Left forelimb (tissue), 1 donor: Measurements from ENCODE around the gene TP53I11.

Experiments
- DNase-seq: peaks from one replicate; pipeline ENCODE4 v3.0.0-alpha.2; 2018; ENCODE audit warnings: low spot score

Gene TP53I11

DNA sequence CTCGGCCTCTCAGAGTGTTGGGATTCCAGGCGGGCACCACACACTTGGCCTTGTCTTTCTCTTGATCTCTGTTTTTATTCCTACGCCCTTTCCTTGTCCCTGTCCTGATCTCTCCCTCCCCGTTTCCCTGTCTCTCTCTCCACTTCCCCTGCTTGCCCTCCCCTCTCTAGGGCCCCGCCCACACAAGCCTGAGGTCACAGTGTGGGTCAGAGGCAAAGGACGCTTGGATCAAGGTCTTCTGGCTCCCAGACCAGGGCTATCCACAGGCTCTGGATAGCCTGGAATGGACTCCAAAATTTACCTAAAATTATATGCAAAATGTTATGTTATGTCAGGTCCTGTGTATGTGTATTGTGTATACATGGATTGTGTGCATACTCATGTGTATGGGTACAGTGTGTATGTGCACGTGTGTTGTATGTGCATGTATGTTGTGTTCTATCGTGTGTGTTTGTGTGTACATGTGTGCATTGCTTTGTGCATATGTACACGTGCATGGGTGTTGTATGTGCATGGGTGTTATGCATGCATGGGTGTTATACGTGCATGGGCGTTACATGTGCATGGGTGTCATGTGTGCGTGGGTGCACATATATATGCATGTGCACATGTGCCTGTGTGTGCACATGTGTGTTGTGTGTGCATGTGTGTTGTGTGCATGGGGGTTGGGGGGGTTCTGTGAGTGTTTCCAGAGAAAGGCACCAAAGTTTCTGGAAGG is 38.3 kb downstream of the TP53I11 start:
- no peak for DNase-seq

DNA sequence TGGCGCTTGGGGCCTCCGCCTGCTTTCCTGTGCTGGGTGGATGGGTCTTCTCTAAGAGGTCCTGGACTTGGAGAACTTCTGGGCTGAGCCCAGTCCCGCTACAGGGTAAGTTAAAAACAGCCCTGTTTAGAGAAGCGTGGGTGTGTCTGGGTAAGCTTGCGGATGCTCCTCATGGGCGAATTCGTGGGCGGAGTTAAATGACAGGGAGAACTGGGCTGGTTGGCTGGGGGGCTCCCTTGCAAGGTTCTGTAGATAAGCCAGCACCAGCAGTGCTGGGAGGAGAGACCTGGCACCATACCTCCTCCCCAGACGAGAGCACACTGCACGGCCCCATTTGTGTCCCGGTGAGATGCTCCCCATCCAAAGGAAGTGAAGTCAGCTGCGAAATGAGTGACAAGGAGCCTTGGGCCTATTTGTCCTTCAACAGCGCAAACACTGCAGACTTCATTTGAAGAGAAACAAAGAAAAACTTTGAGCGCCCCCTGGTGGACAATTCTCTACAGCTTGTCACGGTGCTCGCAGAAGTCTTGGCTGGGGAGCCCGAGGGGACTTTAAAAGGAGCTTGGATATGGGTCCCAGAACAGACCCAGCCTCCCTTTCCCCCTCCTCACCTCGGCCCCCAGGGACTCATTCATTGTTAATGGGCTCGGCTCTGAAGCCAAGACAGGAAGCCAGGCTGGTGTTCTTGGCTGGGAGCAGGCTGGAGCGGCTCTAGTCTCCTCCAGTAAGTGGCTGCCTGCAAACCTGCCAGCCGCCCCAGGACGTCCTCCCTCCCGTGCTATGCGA is 39.5 kb downstream of the TP53I11 start:
- DNase-seq: peak; percentile 89

DNA sequence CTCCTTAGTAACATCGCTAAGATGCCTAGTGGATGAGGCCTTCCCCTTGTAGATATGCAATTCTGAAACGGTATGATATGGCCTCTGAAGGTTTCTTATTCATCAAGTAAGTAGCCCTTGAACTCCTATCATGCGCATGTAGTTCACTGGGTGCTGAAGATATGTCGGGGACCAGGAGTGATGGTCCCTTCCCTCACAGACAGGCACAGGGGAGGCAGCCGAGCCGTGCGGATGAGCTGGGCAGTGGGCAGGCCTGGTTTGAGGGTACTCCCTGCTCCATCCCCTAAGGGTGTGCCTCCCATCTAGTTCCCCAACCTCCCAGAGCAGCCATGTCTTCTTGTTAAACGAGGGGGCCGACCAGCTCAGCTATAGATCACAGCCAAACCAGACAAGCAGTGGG is 40.1 kb downstream of the TP53I11 start:
- no peak for DNase-seq

DNA sequence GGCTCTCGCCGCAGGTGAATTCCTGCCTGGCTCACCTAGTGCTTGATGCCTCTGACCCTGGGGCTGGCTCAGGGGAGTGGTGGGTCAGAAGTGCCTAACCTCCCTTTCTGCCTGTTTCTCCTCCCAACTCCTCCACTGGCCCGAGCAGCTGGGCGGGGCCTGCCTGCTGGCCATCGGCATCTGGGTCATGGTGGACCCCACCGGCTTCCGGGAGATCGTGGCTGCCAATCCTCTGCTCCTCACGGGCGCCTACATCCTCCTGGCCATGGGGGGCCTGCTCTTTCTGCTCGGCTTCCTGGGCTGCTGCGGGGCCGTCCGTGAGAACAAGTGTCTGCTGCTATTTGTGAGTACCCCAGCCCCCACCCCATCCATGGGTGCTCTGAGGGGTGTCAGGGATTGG is 41.1 kb downstream of the TP53I11 start:
- no peak for DNase-seq

DNA sequence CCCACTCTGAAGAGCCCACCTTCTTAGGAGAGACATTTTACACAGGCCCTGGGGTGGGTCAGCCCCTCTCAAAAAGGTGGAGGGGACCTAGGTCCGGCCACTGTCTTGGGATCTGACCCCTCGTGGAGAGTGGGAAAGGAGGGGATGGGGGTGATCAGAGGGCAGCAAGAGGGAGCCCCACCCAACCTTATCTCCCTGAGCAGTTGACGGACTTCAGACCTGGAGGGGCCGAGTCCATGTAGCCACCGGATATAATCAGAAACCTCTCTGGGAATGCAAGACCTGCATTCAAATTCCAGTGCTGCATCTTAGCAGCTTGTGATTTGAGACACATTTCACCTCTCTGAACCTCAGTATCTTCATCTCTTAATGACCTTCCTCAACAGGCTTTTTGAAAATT is 44.0 kb downstream of the TP53I11 start:
- no peak for DNase-seq

DNA sequence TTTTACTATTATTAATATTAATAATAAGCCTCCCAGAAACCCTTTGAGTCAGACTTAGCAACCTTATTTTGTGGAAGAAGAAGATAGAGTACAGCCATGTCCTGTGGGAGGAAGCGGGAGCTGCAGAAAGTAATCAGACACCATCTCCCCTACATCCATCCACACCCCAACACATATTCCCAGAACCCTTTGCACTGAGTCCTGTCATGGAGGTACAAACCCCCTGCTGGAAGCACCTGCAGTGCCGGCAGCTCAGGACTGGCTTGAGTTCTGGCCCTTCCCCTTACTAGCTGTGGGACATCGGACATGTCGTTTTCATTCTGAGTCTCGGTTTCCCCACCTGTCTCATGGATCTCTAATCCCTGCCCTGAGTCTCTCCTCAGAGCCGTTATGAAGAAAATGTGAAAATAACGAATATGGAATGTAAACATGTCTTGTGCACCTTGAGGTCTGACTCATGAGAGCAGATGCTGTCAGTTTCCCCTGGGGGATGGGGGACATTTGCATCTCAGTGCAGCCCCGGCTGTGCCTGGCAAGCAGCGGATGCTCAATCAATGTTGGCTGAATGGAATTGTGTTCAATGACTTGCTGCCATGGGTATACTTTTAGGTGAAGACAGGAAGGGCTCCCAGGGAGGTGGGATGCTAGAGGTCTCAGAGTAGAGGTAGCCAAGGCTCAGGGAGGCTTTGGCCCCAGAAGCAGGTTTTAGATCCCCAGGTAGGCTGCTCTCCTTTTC is 45.4 kb downstream of the TP53I11 start:
- DNase-seq: no peak

DNA sequence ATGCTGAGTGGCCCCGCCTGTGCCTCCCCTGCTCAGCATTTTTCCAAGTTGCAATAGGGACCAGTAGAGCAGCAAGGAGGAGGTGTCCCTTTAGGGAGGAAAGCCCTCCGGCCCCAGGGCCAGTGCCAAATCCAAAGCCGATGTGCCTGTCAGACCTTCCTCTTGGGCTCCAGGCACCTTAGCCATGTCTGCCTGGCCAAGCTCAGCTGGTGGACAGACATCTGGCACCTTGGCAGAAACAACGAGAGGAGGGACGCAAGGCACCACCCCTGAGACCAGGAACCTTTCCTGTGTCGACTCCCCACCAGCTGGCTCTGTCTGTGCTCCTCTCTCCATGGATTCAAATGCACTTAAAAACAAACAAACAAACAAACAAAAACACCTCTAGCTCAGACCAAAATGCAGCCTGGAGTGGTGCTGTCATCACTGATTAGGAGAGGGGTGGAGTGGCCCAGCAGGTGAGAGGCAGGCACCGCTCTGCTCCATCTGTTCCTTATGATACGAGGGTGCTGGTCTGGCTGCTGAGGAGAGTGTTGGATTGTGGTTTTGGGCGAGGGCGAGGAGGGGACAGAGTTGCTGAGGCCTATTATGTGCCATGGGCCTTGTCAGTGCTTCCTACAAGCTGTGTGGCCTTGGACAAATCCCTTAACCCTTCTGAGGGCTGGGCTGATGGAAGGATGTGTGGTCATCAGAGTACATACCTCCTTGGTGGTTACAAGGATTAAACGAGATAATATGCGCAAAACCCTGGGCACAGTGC is 46.2 kb downstream of the TP53I11 start:
- DNase-seq: no peak

DNA sequence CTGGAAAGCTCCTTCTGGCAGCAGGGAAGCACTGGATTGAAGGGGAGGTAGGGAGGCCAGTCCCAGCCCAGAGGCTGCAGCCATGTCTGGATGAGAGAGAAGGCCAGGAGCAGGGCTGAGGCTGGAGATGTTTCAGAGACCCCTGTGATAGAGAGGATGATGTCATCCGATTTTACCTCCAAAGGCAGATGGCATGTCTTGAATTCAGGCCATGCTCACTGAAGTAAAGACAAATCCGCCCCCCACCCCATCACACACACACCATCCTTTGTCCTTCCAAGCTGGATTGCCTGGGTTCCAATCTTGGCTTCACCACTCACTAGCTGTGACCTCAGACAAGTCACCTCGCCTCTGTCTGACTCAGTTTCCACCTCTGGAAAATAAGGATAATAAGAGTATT is 47.2 kb downstream of the TP53I11 start:
- no peak for DNase-seq

DNA sequence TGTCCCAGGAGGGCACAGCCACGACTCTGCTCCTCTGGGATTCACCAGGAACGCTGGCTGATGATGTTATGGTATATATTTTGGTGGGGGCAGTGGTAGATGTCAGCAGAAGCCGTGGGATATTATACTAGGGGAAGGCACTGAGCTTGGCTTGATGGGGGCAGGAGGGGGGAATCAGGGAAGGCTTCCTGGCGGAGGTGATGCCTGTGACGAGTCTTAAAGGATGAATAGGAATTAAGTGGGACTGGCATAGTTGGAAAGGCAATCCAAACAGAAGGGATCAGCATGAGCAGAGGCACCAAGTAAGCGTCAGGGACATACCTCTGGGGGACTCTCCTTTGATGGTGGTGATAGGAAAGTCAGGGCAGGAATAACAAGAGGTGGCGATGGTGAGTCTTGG is 47.6 kb downstream of the TP53I11 start:
- no peak for DNase-seq

DNA sequence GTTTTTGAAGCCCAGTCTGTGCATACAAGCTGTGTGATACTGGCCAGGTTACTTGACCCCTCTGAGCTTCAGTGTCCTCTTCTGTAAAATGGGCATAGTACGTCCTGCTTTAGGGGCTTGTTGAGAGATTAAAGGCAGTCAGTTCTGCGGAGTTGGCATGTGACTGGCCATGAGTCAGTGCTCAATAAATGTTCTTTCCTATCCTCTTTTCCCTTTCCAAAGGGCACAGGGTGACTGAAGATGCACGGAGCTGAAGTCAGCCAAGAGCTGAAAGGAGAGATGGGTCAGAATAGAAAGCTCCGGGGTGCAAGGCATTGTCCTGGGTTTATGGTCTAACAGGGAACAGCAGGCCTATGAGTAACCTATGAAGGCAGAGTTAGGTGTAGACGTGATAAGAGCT is 48.9 kb downstream of the TP53I11 start:
- DNase-seq: no peak

DNA sequence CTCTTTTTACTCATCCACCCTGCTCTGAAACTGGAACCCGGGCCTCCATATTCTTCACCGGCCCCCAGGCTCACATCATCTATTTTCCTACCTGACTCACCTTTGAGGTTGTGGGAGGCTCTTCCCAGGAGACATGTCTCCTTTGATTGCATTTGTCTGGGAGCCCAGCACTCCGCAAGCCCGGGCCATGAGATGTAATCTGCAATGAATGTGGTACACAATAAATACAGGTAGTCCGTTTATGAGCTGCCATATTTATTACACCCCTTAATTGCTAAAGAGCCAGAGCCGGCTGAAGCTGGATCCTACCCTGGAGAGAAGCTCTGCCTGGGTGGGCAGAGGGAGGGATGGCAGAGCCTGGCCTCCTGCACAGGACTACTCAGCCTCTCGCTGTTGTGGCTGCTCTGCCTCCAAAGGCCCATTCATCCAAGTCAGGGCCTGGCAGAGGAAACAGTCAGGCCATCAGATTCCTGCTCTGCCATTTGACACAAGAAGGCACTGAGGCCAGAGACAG is 49.5 kb downstream of the TP53I11 start:
- DNase-seq: no peak

DNA sequence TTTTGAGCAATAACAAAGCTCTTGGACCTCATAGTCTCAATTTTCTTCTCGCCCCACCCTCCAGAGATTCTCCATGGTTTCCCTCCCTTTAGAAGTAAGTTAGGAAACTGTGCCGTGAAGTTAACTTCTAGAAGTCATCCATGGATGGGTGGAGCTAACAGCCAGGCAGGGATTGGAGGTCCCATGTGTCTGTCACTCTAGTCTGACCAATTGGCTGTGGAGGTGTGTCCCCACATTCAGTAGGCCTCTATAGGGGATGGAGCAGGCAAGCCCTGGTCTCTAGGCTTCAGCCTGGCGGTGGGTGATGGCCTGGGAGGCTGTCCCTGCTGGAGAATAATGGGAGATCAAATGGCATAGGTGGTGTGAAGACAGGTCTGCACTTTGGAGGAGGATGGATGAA is 50.7 kb downstream of the TP53I11 start:
- no peak for DNase-seq

DNA sequence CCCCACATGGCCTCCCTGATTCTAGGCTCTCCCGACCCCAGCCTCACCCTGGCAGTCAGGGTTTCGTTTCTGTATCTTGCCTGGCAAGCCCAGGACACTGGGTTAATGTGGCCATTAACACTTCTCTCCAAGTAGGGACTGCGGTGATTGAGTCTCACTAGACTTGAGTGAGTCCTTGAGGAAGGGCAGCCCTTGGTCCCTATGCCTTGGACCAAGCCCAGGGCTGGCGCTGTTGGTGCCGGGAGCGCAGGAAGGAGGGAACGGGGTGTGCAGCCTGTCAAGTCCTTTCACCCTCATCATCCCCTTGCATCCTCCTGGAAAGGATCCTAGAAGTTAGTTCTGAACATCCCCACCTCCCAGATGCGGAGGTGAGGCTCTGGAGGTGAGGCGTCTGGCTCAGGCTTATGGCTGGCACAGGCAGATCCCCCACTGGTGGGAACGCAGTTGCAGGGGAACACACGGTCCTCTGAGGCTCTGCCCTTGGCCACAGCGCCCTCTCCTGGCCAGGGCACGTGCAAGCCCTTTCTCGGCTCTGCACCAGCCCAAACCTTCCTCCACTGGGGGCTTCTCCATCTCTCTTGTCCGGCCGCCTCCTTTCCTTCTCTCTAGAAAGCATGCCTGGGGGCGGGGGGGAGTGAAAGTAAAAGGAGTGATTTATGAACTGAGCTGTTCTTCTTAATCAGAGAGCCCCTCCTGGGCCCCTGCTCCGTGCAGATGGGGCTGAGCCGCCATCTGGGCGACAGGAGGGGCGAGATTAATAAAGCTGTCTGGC is 56.7 kb downstream of the TP53I11 start:
- DNase-seq: no peak

DNA sequence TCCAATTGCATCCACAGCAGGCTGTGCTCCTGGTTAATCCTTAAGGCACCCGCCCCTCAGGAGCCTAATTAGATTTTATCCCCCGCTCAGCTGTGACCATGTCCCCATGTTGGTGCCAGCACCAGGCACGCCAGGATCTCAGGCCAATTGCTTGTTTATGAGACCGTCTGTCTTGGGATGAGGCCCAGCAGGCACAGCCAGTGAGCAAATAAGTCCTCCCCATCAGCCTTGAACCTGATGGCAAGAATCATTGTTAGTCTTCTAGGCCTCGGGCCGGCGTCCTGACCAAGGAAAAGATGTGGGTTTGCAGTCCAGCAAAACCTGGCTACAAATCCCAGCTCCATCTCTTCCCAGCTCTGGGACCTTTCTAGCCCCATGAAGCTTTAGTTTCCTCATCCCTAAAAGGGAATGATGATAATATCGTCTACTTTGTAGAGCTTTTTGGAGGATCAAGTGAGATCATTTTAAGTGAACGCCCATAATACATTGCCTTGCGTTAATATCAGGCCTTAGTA is 57.3 kb downstream of the TP53I11 start:
- DNase-seq: no peak

DNA sequence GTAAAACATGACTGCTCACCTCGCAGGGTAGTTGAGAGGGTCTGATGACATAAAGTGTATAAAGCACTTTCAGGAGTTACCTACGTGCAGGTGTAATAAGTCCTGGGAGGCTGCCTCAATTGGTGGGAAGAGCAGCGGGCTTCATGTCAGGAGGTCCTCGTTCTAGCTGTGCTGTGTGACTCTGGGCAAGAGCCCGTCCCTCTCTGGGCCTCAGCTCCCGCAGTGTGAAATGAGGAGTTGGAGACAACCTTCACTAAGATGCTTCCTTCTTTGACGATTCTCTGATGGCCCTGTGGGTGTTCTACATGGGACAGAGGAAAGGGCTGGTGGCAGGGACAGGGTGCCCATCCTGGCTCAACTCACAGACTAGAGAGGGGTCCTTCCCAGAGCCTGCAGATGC is 57.8 kb downstream of the TP53I11 start:
- no peak for DNase-seq

DNA sequence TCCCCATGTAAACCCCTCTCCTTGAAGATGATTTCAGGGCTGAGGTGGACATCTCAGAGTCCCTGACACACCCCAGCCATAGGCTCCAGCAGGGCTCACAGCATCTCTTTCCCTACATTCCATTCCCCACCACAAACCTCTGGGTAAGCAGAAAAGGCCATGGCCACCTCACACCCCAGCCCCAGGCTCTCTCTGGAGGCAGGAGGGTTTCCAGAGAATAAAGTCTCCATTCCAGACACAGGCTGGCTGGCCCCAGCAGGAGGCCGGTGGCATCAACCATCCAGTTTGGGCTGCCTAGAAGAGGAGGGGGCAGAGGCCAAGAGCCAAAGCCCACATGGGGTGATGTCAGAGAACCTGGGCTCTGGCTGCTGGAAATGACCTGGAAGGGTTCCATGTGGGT is 61.4 kb downstream of the TP53I11 start:
- DNase-seq: no peak

DNA sequence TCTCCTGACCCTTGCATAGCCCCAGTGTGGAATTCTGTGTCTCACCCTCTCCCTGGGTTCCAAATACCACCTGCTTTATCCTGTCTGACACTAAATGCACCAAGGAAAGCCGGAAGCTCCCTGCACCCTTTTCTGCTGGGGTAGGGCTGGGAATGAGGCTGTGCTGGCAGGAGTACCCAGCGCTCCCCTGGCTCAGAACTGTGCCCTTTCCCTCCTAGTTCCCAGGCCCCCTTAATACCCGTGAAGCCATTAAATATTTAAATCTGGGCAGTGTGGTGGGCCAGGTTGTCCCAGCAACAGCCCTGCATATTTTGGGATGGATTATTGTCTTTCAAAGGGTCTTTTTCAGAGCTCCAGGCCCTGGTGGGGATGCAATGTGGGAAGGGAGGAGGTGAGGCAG is 63.0 kb downstream of the TP53I11 start:
- no peak for DNase-seq

DNA sequence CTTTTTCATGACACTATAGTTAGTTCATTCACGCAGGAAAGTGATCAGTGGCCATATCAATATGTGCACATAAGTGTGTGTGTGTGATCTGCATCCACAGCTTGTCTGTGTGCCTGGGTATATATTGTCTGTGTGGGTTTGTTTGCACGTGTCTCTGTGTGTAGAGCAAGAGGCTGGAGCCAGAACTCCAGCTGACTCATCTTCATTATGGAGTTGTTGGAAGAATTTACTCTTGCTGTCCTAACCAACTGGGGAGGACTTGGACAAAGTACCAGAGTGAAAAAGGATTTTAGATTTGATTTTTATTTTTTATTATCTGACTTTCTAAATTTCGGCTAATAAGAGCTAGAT is 63.9 kb downstream of the TP53I11 start:
- DNase-seq: no peak

DNA sequence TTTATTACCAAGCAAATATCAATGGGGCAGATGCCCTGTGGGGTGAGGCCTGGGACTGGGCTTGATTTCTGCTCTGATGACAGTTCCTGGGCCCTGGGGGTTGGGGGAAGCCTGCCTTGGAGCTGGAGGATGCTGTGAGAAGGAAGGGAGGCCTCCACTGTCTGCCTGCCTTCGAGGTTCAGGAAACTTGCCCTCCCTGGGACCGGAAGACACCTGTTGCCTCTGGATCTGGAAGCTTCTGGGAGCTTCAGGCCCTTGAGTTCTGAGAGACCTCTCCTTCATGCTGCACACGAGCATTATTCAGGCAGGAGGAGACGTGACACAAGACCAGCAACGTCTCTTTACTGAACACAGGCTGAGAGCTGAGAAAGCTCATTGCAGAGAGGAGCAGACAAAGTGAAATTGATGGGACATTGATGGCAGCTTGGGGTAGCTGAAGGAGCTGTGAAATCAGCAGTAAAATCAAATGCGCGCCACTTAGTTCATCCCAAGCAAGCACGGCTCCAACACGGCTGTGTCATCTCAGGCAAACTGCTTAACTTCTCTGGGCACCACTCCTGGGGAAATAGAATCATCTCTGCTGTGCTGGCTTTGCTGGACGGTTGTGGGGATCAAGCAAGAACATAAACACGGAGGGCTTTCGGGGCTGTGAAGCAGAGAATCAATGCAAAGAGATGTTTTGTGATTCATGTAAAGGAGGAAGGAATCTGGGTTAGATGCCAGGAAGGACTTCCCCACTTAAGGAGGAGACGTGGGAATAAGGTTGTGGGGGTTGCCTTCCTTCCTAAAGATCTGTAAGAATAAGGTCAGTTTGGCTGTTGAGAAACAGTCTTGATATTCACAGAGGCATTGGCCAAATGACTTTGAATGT is 64.5 kb downstream of the TP53I11 start:
- DNase-seq: no peak
